GM12873 (cell line): Measurements from ENCODE around the gene MMRN2.

Experiments
- CTCF ChIP-seq: IDR thresholded peaks from 2 replicates; pipeline ENCODE4 v1.5.1; 2012; ENCODE audit warnings: low read depth, mild to moderate bottlenecking, moderate library complexity, low read length, control low read depth; ENCODE audit not compliant: insufficient read depth; ENCODE audit errors: missing control alignments

MMRN2 gene

GRCh38 chr10:86905429-86905828, 52.0 kb downstream of the MMRN2 start:
- no peak for TF ChIP-seq CTCF

- no peak for TF ChIP-seq CTCF
Observed at GRCh38 chr10:86904600-86904999, 52.8 kb downstream of the MMRN2 start.

- no peak for TF ChIP-seq CTCF
Observed at GRCh38 chr10:86900955-86901354, 56.5 kb downstream of the MMRN2 start.

GRCh38 chr10:86899670-86900276, 57.6 kb downstream of the MMRN2 start:
- TF ChIP-seq CTCF: peak; percentile 67

- no peak for TF ChIP-seq CTCF
Observed at GRCh38 chr10:86899132-86899531, 58.3 kb downstream of the MMRN2 start.

- TF ChIP-seq CTCF: no peak
Observed at GRCh38 chr10:86898511-86898910, 58.9 kb downstream of the MMRN2 start.

GRCh38 chr10:86889997-86890396, 67.4 kb downstream of the MMRN2 start:
- TF ChIP-seq CTCF: no peak
